GM23248 (cell line): ENCODE results near the gene CEP43. TPM values are rescaled to one million over a fixed set of nuclear protein-coding genes. Genes with fewer than 3 reads are reported as not detected.

Source experiments
- DNase-seq: peaks from one replicate; pipeline ENCODE4 v3.0.0-alpha.2; 2015
- H2AFZ ChIP-seq: fragments of 200-600 bp; sonication (generic); 2 replicates; pipeline ENCODE4 v1.6.1; 2016; ENCODE audit warnings: antibody characterized with exemption
- H3F3A ChIP-seq: fragments of 200-600 bp; sonication (generic); 2 replicates; pipeline ENCODE4 v1.6.1; 2016; ENCODE audit warnings: mild to moderate bottlenecking, antibody characterized with exemption, mixed run types; ENCODE audit not compliant: insufficient read depth
- H3K27ac ChIP-seq: fragments of 200-600 bp; sonication (generic); 2 replicates; pipeline ENCODE4 v1.5.1; 2016; ENCODE audit warnings: mild to moderate bottlenecking
- H3K27me3 ChIP-seq: fragments of 200-600 bp; sonication (generic); replicated peaks from 2 replicates; pipeline ENCODE4 v1.6.1; 2016; ENCODE audit warnings: mild to moderate bottlenecking; ENCODE audit not compliant: insufficient read depth
- H3K36me3 ChIP-seq: fragments of 200-600 bp; sonication (generic); 2 replicates; pipeline ENCODE4 v1.6.1; 2016; ENCODE audit warnings: low read depth, mild to moderate bottlenecking
- H3K4me1 ChIP-seq: fragments of 200-600 bp; sonication (generic); 2 replicates; pipeline ENCODE4 v1.6.1; 2016; ENCODE audit warnings: mild to moderate bottlenecking; ENCODE audit not compliant: insufficient read depth
- H3K4me2 ChIP-seq: fragments of 200-600 bp; sonication (generic); one replicate; pipeline ENCODE4 v1.6.1; 2016; ENCODE audit warnings: mild to moderate bottlenecking; ENCODE audit not compliant: unreplicated experiment
- H3K4me3 ChIP-seq: fragments of 200-600 bp; sonication (generic); 2 replicates; pipeline ENCODE4 v1.5.1; 2016; ENCODE audit warnings: mild to moderate bottlenecking
- H3K79me2 ChIP-seq: fragments of 200-600 bp; sonication (generic); 2 replicates; pipeline ENCODE4 v1.6.1; 2016; ENCODE audit warnings: mild to moderate bottlenecking; ENCODE audit not compliant: insufficient read depth
- H3K9ac ChIP-seq: fragments of 200-600 bp; sonication (generic); 2 replicates; pipeline ENCODE4 v1.6.1; 2016; ENCODE audit warnings: mild to moderate bottlenecking
- H3K9me2 ChIP-seq: fragments of 200-600 bp; sonication (generic); 2 replicates; pipeline ENCODE4 v1.6.1; 2016; ENCODE audit warnings: mixed run types, mild to moderate bottlenecking, moderate library complexity; ENCODE audit not compliant: insufficient read depth
- H3K9me3 ChIP-seq: fragments of 200-600 bp; sonication (generic); one replicate; pipeline ENCODE4 v1.6.1; 2017; ENCODE audit warnings: low read depth
- H4K20me1 ChIP-seq: fragments of 200-600 bp; sonication (generic); 2 replicates; pipeline ENCODE4 v1.6.0; 2016; ENCODE audit not compliant: insufficient read depth
- EZH2 ChIP-seq: fragments of 200-600 bp; sonication (generic); IDR thresholded peaks from 2 replicates; pipeline ENCODE4 v1.6.1; 2018; ENCODE audit warnings: antibody characterized with exemption, mild to moderate bottlenecking; ENCODE audit not compliant: insufficient read depth, poor library complexity, severe bottlenecking
- EZH2phosphoT487 ChIP-seq: fragments of 200-600 bp; sonication (generic); IDR thresholded peaks from 2 replicates; pipeline ENCODE4 v1.6.1; 2018; ENCODE audit warnings: antibody characterized with exemption, moderate library complexity, mild to moderate bottlenecking, low read depth; ENCODE audit not compliant: insufficient read depth
- WGBS, 2 experiments: methylation state at CpG; one replicate each; pipeline ENCODE4 v1.1.6; 2015 to 2017; ENCODE audit warnings: low lambda C conversion rate in 2 of 2, low coverage in 1 of 2; ENCODE audit errors: missing lambda C conversion rate in 2 of 2; 5-methylcytosine and 5-hydroxymethylcytosine counted together
- in situ Hi-C: fragments of 300-500 bp; cut with MboI; formaldehyde crosslinking; loops from 2 replicates; pipeline ENCODE4 v1.15.0; 2020
- polyA plus RNA-seq: library from polyadenylated mRNA; unstranded; fragments of >200 nt; fragmentation: Nextera tagmentation; extraction: Ambion mirVana; gene quantifications from 2 replicates; pipeline ENCODE4 v1.2.1, GENCODE V29; 2016
- total RNA-seq: library from RNA; depleted of rRNA; stranded (reverse); fragments of >200 nt; shearing (Covaris generic); gene quantifications from 2 replicates; pipeline ENCODE4 v1.2.3, GENCODE V29; 2014

Gene CEP43
- total and polyA plus RNA-seq, 2 experiments from 2014 or later = 16.4 to 25.2 TPM

GRCh38 chr6:166987448-166987847, 11.7 kb upstream of the CEP43 start:
- H3K4me3 ChIP-seq = no peak overlapping the region
- H3K36me3 ChIP-seq = no peaks in the 10 kb centered on the region
- H3K79me2 ChIP-seq = peaks cover 4% of the 10 kb centered on the region; the same call in 1 of the 2 replicates
- no peak overlapping the region for H3K4me2 ChIP-seq
- H2AFZ ChIP-seq = no peak overlapping the region
- 71 to 72% methylated on average over 6 of the region's 6 CpGs for WGBS, 2 experiments
- no peak for DNase-seq
- no peak overlapping the region for H3K9ac ChIP-seq
- no peaks in the 10 kb centered on the region for H4K20me1 ChIP-seq
- H3F3A ChIP-seq = no peaks in the 10 kb centered on the region
- H3K9me2 ChIP-seq = no peaks in the 10 kb centered on the region
- TF ChIP-seq EZH2 (no peak), EZH2phosphoT487 (no peak)
- H3K27ac ChIP-seq = no peak overlapping the region
- H3K27me3 ChIP-seq = no peaks in the 10 kb centered on the region
- H3K9me3 ChIP-seq = no peaks in the 10 kb centered on the region
- H3K4me1 ChIP-seq = no peaks in the 10 kb centered on the region
- in situ Hi-C loops = no loop called here

GRCh38 chr6:166987930-166988329, 11.3 kb upstream of the CEP43 start:
- H3K4me3 ChIP-seq = no peak overlapping the region
- no peaks in the 10 kb centered on the region for H3F3A ChIP-seq
- H3K27me3 ChIP-seq = no peaks in the 10 kb centered on the region
- 43 to 60% methylated on average over 3 of the region's 3 CpGs for WGBS, 2 experiments
- no peak overlapping the region for H3K9ac ChIP-seq
- no peaks in the 10 kb centered on the region for H3K9me3 ChIP-seq
- no peaks in the 10 kb centered on the region for H3K9me2 ChIP-seq
- H3K4me2 ChIP-seq = no peak overlapping the region
- no peak overlapping the region for H2AFZ ChIP-seq
- H3K79me2 ChIP-seq = peaks cover 8% of the 10 kb centered on the region
- H4K20me1 ChIP-seq = no peaks in the 10 kb centered on the region
- no peak for DNase-seq
- no peaks in the 10 kb centered on the region for H3K4me1 ChIP-seq
- in situ Hi-C loops = no loop called here
- H3K27ac ChIP-seq = no peak overlapping the region
- TF ChIP-seq EZH2phosphoT487 = no peak
- no peak for TF ChIP-seq EZH2
- no peaks in the 10 kb centered on the region for H3K36me3 ChIP-seq

DNA sequence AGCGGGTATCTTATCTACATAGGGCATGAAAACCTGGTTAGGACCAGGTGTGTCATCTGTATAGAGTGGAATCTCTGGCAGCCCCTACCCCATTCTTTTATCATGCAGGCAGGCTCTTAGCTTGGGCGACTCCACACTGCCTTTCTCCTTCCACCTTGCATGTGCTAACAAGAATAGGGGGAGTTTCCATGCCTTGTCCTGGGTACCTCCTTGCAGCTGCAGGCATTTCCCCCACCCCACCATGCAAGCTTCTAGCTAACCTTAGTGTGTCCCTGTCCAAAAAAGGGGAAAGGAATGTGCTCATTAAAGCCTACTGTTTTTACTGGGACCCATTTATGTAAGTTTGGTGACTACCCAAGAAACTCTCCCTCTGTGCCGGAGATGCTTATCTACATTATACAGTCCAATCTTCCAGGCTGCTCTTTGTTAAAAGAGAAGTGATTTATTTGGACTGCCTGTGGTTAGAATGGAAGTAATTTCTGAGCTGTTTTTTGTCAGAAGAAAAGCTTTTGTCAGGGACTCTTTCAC, 10.5 kb upstream of the CEP43 start:
- Histone ChIP-seq H3K27ac (no peak overlapping the region), H3K79me2 (peaks cover 15% of the 10 kb centered on the region), H3K4me3 (no peak overlapping the region), H3F3A (no peaks in the 10 kb centered on the region), H4K20me1 (no peaks in the 10 kb centered on the region), H3K9me3 (no peaks in the 10 kb centered on the region), H3K9me2 (no peaks in the 10 kb centered on the region), H3K4me2 (no peak overlapping the region), H3K9ac (no peak overlapping the region), H3K36me3 (no peaks in the 10 kb centered on the region), H2AFZ (no peak overlapping the region), H3K27me3 (no peaks in the 10 kb centered on the region), H3K4me1 (no peaks in the 10 kb centered on the region)
- WGBS, 2 experiments = 94 to 97% methylated on average over 3 of the region's 3 CpGs
- DNase-seq = no peak
- TF ChIP-seq EZH2 (no peak), EZH2phosphoT487 (no peak)
- in situ Hi-C loops = no loop called here

DNA sequence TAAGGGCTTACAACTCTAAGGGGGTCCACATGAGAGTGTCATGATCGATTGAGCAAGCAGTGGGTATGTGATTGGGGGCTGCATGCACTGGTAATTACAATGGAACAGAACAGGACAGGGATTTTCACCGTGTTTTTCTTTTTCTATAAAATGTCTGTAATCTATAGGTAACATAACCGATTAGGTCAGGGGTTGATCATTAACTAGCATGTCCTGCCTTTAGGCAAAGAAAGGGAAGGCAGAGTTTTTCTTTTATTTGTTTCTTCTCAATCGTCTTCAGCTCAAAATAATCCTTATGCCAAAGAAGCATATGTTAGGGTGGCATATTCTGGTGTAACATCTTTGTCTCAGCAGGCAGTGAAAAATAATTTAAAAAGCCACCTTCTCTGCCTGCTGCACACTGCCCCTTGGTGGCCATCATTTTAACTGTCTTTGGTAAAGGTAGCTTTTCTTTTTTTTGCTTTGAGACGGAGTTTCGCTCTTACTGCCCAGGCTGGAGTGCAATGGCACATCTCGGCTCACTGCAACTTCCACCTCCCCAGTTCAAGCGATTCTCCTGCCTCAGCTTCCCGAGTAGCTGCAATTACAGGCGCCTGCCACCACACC, 9.7 kb upstream of the CEP43 start:
- Histone ChIP-seq H3K4me3 (no peak overlapping the region), H3K9me2 (no peaks in the 10 kb centered on the region), H3K79me2 (peaks cover 21% of the 10 kb centered on the region), H3K9ac (no peak overlapping the region), H3K4me2 (no peak overlapping the region), H3K27me3 (no peaks in the 10 kb centered on the region), H3K36me3 (no peaks in the 10 kb centered on the region), H3F3A (no peaks in the 10 kb centered on the region), H4K20me1 (no peaks in the 10 kb centered on the region), H3K4me1 (no peaks in the 10 kb centered on the region), H3K9me3 (no peaks in the 10 kb centered on the region), H2AFZ (peak overlapping the region; percentile 45; the same call in 1 of the 2 replicates), H3K27ac (no peak overlapping the region)
- TF ChIP-seq EZH2 (no peak), EZH2phosphoT487 (no peak)
- 55 to 60% methylated on average over 10 of the region's 10 CpGs for WGBS, 2 experiments
- peak; percentile 71 for DNase-seq
- in situ Hi-C loops = no loop called here

- H3K9me2 ChIP-seq = no peaks in the 10 kb centered on the region
- H3K9me3 ChIP-seq = no peaks in the 10 kb centered on the region
- H3K4me1 ChIP-seq = peaks cover 8% of the 10 kb centered on the region; the same call in 1 of the 2 replicates
- no peaks in the 10 kb centered on the region for H3K27me3 ChIP-seq
- no peak overlapping the region for H3K27ac ChIP-seq
- no peaks in the 10 kb centered on the region for H3K36me3 ChIP-seq
- in situ Hi-C loops = no loop called here
- no peak overlapping the region for H2AFZ ChIP-seq
- no peak overlapping the region for H3K4me3 ChIP-seq
- no peak for DNase-seq
- H4K20me1 ChIP-seq = no peaks in the 10 kb centered on the region
- H3K79me2 ChIP-seq = peaks cover 61% of the 10 kb centered on the region
- H3F3A ChIP-seq = peaks cover 7% of the 10 kb centered on the region
- H3K9ac ChIP-seq = no peak overlapping the region
- 93 to 94% methylated on average over 7 of the region's 7 CpGs for WGBS, 2 experiments
- H3K4me2 ChIP-seq = no peak overlapping the region
- TF ChIP-seq EZH2 (no peak), EZH2phosphoT487 (no peak)
Measured at GRCh38 chr6:166996406-166996805, 2.8 kb upstream of the CEP43 start.
